Muscle layer of colon (tissue), 2 donors: ENCODE results near the gene CECR2.

ENCODE experiments used
- H3K27ac ChIP-seq: one replicate; pipeline ENCODE4 v1.7.0; 2013; ENCODE audit warnings: low read depth, mild to moderate bottlenecking, low read length, moderate library complexity
- H3K27me3 ChIP-seq, 2 donors: one replicate each; pipeline ENCODE4 v1.7.0; 2013; ENCODE audit warnings: low read length in 2 of 2, mild to moderate bottlenecking in 2 of 2; ENCODE audit not compliant: insufficient read depth in 2 of 2, control insufficient read depth in 1 of 2
- H3K36me3 ChIP-seq: one replicate; pipeline ENCODE4 v1.7.0; 2013; ENCODE audit warnings: mild to moderate bottlenecking, low read length; ENCODE audit not compliant: insufficient read depth
- H3K4me1 ChIP-seq: one replicate; pipeline ENCODE4 v1.7.0; 2013; ENCODE audit warnings: mild to moderate bottlenecking, low read length; ENCODE audit not compliant: insufficient read depth
- H3K4me3 ChIP-seq, 2 donors: one replicate each; pipeline ENCODE4 v1.7.0; 2013; ENCODE audit warnings: low read length in 2 of 2, low read depth in 1 of 2, mild to moderate bottlenecking in 1 of 2, moderate library complexity in 1 of 2
- H3K9ac ChIP-seq: one replicate; pipeline ENCODE4 v1.7.0; 2013; ENCODE audit warnings: low read length
- H3K9me3 ChIP-seq: one replicate; pipeline ENCODE4 v1.7.0; 2013; ENCODE audit warnings: mild to moderate bottlenecking, low read length
- donor health status: abdominal sarcoma.
- donor health status: Adenocarcinoma of cecum.

CECR2 gene

GRCh38 chr22:17471886-17472535 is 102.8 kb downstream of the CECR2 start:
- Histone ChIP-seq H3K4me1 (no peaks in the 10 kb centered on the region), H3K9ac (no peak overlapping the region), H3K9me3 (no peaks in the 10 kb centered on the region), H3K27me3 (no peaks in the 10 kb centered on the region), H3K36me3 (no peaks in the 10 kb centered on the region), H3K4me3 (no peak overlapping the region), H3K27ac (no peak overlapping the region)

GRCh38 chr22:17472932-17473331 is 103.7 kb downstream of the CECR2 start:
- no peaks in the 10 kb centered on the region for H3K4me1 ChIP-seq
- no peak overlapping the region for H3K27ac ChIP-seq
- no peaks in the 10 kb centered on the region for H3K27me3 ChIP-seq
- no peak overlapping the region for H3K9ac ChIP-seq
- no peaks in the 10 kb centered on the region for H3K36me3 ChIP-seq
- no peaks in the 10 kb centered on the region for H3K9me3 ChIP-seq
- no peak overlapping the region for H3K4me3 ChIP-seq

GRCh38 chr22:17475318-17476230 is 106.3 kb downstream of the CECR2 start:
- Histone ChIP-seq H3K4me1 (no peaks in the 10 kb centered on the region), H3K36me3 (no peaks in the 10 kb centered on the region)

GRCh38 chr22:17476838-17477237 is 107.6 kb downstream of the CECR2 start:
- no peak overlapping the region for H3K9ac ChIP-seq
- no peaks in the 10 kb centered on the region for H3K27me3 ChIP-seq
- no peaks in the 10 kb centered on the region for H3K36me3 ChIP-seq
- H3K4me3 ChIP-seq: no peak overlapping the region
- no peaks in the 10 kb centered on the region for H3K9me3 ChIP-seq
- H3K4me1 ChIP-seq: no peaks in the 10 kb centered on the region
- H3K27ac ChIP-seq: no peak overlapping the region

More at GRCh38 chr22:17475318-17476230, 106.3 kb downstream of the CECR2 start:
- Histone ChIP-seq H3K27ac (no peak overlapping the region), H3K9me3 (no peaks in the 10 kb centered on the region), H3K9ac (no peak overlapping the region), H3K4me3 (no peak overlapping the region), H3K27me3 (no peaks in the 10 kb centered on the region)

- Histone ChIP-seq H3K9ac (no peak overlapping the region), H3K27me3 (no peaks in the 10 kb centered on the region), H3K36me3 (no peaks in the 10 kb centered on the region), H3K4me1 (no peaks in the 10 kb centered on the region), H3K4me3 (no peak overlapping the region), H3K27ac (no peak overlapping the region), H3K9me3 (no peaks in the 10 kb centered on the region)
These were observed 108.2 kb downstream of the CECR2 start for GRCh38 chr22:17477391-17477833.

GRCh38 chr22:17479135-17479534 is 109.9 kb downstream of the CECR2 start:
- Histone ChIP-seq H3K9me3 (no peaks in the 10 kb centered on the region), H3K27me3 (no peaks in the 10 kb centered on the region), H3K4me1 (no peaks in the 10 kb centered on the region), H3K36me3 (no peaks in the 10 kb centered on the region), H3K9ac (no peak overlapping the region), H3K4me3 (no peak overlapping the region), H3K27ac (no peak overlapping the region)

GRCh38 chr22:17481424-17481823 is 112.2 kb downstream of the CECR2 start:
- no peaks in the 10 kb centered on the region for H3K36me3 ChIP-seq
- no peak overlapping the region for H3K4me3 ChIP-seq
- no peaks in the 10 kb centered on the region for H3K9me3 ChIP-seq
- H3K27ac ChIP-seq: no peak overlapping the region
- H3K9ac ChIP-seq: no peak overlapping the region
- H3K4me1 ChIP-seq: no peaks in the 10 kb centered on the region
- no peaks in the 10 kb centered on the region for H3K27me3 ChIP-seq

- no peaks in the 10 kb centered on the region for H3K27me3 ChIP-seq
- no peak overlapping the region for H3K4me3 ChIP-seq
- no peak overlapping the region for H3K27ac ChIP-seq
- no peak overlapping the region for H3K9ac ChIP-seq
- H3K4me1 ChIP-seq: no peaks in the 10 kb centered on the region
- H3K36me3 ChIP-seq: no peaks in the 10 kb centered on the region
- H3K9me3 ChIP-seq: no peaks in the 10 kb centered on the region
These were observed 114.6 kb downstream of the CECR2 start for GRCh38 chr22:17483688-17484372.

- H3K36me3 ChIP-seq: no peaks in the 10 kb centered on the region
- H3K27me3 ChIP-seq: no peaks in the 10 kb centered on the region
- H3K9me3 ChIP-seq: no peaks in the 10 kb centered on the region
- no peaks in the 10 kb centered on the region for H3K4me1 ChIP-seq
- no peak overlapping the region for H3K27ac ChIP-seq
- H3K4me3 ChIP-seq: no peak overlapping the region
- H3K9ac ChIP-seq: no peak overlapping the region
These were observed 115.3 kb downstream of the CECR2 start for GRCh38 chr22:17484608-17485007.

GRCh38 chr22:17486313-17486712 is 117.1 kb downstream of the CECR2 start:
- H3K4me3 ChIP-seq: no peak overlapping the region
- H3K27me3 ChIP-seq: no peaks in the 10 kb centered on the region
- no peaks in the 10 kb centered on the region for H3K36me3 ChIP-seq
- H3K27ac ChIP-seq: no peak overlapping the region
- H3K4me1 ChIP-seq: no peaks in the 10 kb centered on the region
- H3K9ac ChIP-seq: no peak overlapping the region
- no peaks in the 10 kb centered on the region for H3K9me3 ChIP-seq

GRCh38 chr22:17486719-17487118 is 117.5 kb downstream of the CECR2 start:
- Histone ChIP-seq H3K4me1 (no peaks in the 10 kb centered on the region), H3K27ac (no peak overlapping the region), H3K9me3 (no peaks in the 10 kb centered on the region), H3K9ac (no peak overlapping the region), H3K4me3 (no peak overlapping the region), H3K27me3 (no peaks in the 10 kb centered on the region), H3K36me3 (no peaks in the 10 kb centered on the region)
